ENCODE results near the gene MTFP1.
"Not testable (repeated sequence)": the region's sequence is repeated elsewhere in the genome, so short reads cannot be mapped to it uniquely, and the experiment has no call there.

Gene MTFP1

DNA sequence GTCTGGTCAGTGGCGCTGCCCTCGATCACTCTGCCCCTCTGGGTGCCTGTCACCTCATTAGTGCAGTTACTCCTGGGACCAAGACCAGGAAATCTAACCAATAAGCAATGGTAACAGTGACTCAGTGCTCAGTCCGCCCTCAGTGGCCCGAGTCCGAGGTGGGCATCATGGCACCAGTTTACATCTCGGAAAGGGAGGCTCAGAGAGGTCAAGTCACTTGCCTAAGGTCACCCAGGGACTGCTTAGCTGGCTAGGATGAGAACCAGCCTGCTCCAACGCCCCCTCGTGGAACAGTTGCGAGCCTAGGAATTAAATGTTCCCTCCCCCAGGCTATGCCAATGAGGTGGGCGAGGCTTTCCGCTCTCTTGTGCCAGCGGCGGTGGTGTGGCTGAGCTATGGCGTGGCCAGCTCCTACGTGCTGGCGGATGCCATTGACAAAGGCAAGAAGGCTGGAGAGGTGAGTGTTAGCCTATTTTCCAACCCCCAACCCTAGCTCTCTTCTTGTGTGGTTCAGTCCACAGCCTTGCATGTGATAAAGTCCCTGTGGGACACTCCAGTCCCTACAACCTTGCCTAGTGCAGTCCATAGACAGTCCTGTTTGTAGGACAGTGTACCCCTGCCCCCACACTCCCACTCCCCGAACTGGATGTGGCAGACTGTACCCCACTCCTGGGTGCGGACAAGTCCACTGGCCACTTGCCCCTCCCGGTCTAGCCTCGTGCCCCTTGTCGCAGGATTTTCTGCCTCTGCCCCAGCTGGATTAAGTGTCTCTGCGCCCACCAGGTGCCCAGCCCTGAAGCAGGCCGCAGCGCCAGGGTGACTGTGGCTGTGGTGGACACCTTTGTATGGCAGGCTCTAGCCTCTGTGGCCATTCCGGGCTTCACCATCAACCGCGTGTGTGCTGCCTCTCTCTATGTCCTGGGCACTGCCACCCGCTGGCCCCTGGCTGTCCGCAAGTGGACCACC lies 1.1 kb downstream of the MTFP1 start:
- peak; percentile 57 for DNase-seq

GRCh38 chr22:30427871-30428270 lies 2.3 kb downstream of the MTFP1 start:
- no peak for DNase-seq

- no peak for DNase-seq
These were observed 4.3 kb downstream of the MTFP1 start for GRCh38 chr22:30429887-30430286.

- DNase-seq, result no peak
These were observed 5.4 kb downstream of the MTFP1 start for GRCh38 chr22:30430933-30431332.

DNA sequence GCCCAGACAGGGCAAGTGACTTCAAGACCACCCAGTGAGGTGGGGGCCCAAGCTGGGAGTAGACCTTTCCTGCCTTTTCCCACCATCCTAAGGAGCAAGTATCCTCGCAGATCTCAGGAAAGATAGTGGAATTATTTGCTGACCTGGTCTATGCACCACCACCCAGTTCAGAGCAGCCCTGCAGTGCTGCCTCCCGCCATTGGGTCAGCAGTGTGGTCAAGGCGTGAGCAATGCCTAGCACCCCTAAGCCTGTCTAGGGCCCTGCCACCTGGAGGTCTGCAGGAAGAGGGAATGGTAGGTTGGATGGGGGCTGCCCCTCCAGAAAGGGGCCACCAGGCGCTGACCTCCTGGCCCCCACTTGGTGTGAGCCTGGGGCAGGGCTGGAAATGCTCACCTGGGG lies 6.5 kb downstream of the MTFP1 start:
- DNase-seq, result no peak

- no peak for DNase-seq
These were observed 7.0 kb downstream of the MTFP1 start for GRCh38 chr22:30432520-30432919.

DNA sequence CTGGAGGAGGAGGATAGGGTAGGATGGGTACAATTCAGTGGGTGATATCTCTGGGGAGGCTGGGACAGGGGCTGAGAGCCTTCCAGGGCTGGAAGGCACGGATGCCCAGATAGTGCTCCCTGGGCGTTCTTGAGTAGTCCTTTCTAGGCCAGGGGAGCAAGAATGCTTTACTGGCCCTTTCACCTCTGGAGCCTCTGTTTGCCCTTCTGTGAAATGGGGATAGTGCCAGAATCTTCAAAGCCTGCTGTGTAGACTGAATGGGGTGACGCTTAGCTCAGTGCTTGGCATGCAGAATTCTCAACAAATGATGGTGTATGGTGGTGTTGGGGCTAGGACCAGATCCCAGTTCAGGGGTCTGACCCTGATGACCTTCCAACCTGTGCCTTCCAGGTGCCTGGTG lies 7.7 kb downstream of the MTFP1 start:
- DNase-seq, result no peak

GRCh38 chr22:30433773-30434172 lies 8.2 kb downstream of the MTFP1 start:
- DNase-seq, result no peak

DNA sequence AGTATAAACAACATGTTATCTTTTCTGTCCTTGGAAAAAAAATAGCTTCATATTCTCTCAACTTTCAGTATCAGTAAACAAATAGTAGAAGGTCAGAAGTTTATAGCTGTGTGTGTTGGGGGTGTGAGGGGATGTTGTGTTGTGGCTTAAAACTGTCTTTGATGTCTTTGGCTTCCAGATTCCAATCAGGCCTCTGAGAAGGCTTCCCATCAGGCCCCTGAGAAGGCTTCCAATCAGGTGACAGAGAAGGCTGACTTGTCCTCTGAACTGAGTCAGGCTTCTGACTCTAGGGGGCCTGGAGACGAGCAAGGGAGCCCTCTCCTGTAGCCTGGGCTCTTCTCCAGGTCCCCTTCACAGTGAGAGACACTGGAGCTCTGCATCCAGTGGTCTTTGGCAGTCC lies 9.3 kb downstream of the MTFP1 start:
- no peak for DNase-seq

- DNase-seq, result no peak
These were observed 10.1 kb downstream of the MTFP1 start for GRCh38 chr22:30435674-30436126.

- DNase-seq, result no peak
These were observed 10.6 kb downstream of the MTFP1 start for GRCh38 chr22:30436196-30436595.

- no peak for DNase-seq
These were observed 13.0 kb downstream of the MTFP1 start for GRCh38 chr22:30438559-30438958.

DNA sequence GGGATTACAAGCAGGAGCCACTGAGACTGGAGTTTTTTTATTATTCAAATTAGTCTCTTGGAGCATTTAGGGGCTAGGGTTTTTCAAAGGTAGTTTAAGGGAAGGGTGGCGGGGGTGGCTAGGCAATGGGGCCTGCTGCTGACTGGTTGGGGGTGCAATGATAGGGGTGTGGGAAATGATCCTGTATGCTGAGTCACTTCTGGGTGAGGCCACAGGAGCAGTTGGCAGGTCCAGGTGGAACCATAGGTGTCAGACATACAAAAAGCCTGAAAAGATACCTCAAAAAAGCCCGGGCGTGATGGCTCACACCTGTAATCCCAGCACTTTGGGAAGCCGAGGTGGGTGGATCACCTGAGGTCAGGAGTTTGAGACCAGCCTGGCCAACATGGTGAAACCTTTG lies 13.7 kb downstream of the MTFP1 start:
- DNase-seq, result no peak

GRCh38 chr22:30439836-30440235 lies 14.3 kb downstream of the MTFP1 start:
- DNase-seq, result no peak

DNA sequence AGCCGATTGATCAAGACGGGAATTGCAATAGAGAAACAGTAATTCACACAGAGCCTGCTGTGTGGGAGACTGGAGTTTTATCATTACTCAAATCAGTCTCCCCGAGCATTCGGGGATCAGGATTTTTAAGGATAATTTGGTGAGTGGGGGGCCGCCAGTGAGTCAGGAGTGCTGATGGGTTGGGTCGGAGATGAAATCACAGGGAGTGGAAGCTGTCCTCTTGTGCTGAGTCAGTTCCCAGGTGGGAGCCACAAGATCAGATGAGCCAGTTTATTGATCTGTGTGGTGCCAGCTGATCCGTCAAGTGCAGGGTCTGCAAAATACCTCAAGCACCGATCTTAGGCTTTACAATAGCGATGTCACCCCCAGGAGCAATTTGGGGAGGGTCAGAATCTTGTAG lies 15.5 kb downstream of the MTFP1 start:
- no peak for DNase-seq

DNA sequence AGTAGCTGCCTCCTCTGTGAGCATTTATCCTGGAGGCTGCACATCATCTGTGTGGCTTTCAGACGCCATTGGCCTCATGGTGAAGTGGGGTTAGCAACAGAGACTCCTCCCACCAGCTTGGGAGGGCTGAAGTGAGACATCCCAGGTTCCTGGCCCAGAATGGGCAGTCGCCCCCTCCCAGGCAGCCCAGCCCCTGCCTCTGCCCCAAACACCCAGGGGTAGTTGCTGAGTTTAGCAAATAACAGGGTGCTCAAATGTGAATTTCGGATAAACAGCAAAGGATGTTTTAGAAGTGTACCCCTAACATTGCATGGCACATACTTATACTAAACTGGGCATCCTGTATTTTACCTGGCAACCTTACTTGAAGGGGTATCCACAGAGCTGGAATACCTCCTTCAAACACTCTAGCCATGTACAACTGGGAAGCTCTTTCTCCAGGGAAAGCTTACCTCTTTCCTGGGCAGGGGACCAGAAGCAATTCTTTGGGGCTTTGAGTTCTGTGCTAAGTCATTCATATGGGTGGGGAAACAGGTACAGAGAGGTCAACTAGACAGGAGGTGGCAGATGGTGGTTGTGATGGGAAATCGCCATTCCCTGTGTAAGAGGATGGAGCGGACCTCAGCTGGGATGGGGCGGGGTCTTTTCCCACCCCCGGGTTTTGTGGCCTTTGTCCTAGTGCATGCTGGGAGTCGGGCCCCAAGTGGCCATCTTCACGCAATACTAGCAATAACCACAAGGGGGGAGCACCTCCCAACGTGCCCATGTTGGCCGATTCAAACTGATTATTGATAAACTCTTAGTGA lies 19.3 kb downstream of the MTFP1 start:
- peak; percentile 72 for DNase-seq

DNA sequence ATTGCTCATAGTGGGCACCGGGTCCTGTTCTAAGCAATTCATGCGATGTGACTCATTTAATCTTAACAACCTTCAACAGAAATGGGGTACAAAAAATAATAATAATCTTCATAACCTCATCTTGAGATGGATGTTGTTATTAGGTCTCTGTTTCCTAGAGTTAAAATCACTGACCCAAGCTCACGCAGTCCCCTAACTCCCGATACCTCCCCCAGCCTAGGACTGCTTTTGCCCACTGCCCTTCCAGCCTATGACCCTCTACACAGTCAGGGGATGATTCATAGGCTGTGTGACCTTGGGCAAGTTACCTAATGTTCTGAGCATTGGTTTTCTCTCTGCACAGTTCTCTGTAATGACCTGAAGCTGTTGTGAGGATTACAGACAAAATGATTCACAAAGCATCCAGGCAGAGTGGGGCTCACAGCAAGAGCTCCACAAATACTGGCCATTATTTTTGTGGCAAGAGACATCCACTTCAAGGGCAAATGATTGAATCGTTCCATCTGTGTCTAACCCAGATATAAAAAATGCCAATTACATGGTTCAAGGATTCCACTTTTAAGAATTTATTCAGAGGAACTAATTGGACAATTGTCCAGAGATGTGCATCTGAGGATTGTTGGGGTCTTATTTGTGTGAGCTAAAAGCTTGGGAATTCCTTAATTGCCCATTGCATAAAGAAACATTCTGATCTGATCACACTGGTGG lies 20.0 kb downstream of the MTFP1 start:
- no peak for DNase-seq

GRCh38 chr22:30447656-30448055 lies 22.1 kb downstream of the MTFP1 start:
- no peak for DNase-seq

- DNase-seq, result not testable (repeated sequence)
These were observed 25.9 kb downstream of the MTFP1 start for GRCh38 chr22:30451488-30451887.

DNA sequence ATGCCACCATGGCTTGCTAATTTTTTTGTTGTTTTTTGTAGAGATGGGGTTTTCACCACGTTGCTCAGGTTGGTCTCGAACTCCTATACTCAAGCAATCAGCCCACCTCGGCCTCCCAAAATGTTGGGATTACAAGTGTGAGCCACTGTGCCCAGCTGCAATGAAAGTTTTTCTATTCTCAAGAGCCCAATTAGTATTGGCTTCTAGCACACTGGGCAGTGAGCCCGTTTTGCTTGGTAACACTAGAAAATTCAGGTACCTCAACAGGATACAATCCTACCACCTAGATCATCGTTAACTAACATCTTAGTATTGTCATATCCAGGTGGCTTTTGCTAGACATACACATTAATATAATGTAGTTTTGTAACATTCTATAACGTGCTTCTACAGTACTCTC lies 27.3 kb downstream of the MTFP1 start:
- no peak for DNase-seq

GRCh38 chr22:30453731-30454510 lies 28.4 kb downstream of the MTFP1 start:
- DNase-seq, result peak; percentile 3

DNA sequence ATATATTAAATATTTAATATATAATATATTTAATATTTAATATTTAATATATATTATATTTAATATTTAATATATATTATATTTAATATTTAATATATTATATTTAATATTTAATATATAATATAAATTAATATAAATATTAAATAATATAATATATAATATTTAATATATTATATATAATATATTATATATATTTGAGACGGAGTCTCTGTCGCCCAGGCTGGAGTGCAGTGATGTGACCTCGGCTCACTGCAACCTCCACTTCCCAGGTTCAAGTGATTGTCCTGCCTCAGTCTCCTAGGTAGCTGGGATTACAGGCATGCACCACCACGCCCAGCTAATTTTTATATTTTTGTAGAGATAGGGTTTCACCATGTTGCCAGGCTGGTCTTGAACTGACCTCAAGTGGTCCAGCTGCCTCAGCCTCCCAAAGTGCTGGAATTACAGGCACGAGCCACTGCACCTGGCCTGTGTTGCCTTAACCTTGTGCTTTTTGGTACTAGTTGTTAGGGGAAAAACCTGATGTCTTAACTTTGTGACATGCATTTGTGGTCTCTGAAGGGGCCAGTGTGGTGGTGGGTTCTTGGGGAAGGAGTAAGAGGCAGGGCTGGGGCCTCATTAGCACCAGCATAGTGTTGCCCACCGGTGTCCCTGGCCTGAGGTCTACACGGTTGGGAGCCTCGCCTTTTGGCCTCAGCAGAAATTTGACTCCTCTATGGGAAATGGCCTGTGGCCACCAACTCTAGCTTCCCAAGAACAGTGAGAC lies 29.7 kb downstream of the MTFP1 start:
- DNase-seq, result no peak
